ENCODE results near the gene NCF4.

Gene NCF4

GRCh38 chr22:36899498-36899897 lies 38.7 kb downstream of the NCF4 start:
- DNase-seq, result no peak

- no peak for DNase-seq
Observed at GRCh38 chr22:36900225-36900624, 39.4 kb downstream of the NCF4 start.

- no peak for DNase-seq
Observed at GRCh38 chr22:36900880-36901279, 40.1 kb downstream of the NCF4 start.

- no peak for DNase-seq
Observed at GRCh38 chr22:36901411-36902142, 40.8 kb downstream of the NCF4 start.

- DNase-seq, result no peak
Observed at GRCh38 chr22:36902143-36902926, 41.5 kb downstream of the NCF4 start.

GRCh38 chr22:36904260-36904880 lies 43.6 kb downstream of the NCF4 start:
- no peak for DNase-seq

- DNase-seq, result no peak
Observed at GRCh38 chr22:36907253-36908195, 46.7 kb downstream of the NCF4 start.

- DNase-seq, result no peak
Observed at GRCh38 chr22:36910461-36910860, 49.7 kb downstream of the NCF4 start.

- DNase-seq, result no peak
Observed at GRCh38 chr22:36911887-36912661, 51.3 kb downstream of the NCF4 start.

- DNase-seq, result no peak
Observed at GRCh38 chr22:36912694-36913426, 52.1 kb downstream of the NCF4 start.

- DNase-seq, result no peak
Observed at GRCh38 chr22:36913427-36914389, 52.9 kb downstream of the NCF4 start, which contains the start of gene CSF2RB. TSS of gene CSF2RB (plus strand) at chr22:36913628. CDS start at chr22:36922208, 8,580 bp downstream.

- no peak for DNase-seq
Observed at GRCh38 chr22:36914390-36914752, 53.6 kb downstream of the NCF4 start.

- no peak for DNase-seq
Observed at GRCh38 chr22:36916034-36916433, 55.2 kb downstream of the NCF4 start.

GRCh38 chr22:36918586-36919284 lies 57.9 kb downstream of the NCF4 start:
- DNase-seq, result no peak

- DNase-seq, result no peak
Observed at GRCh38 chr22:36921309-36922104, 60.7 kb downstream of the NCF4 start.

- DNase-seq, result no peak
Observed at GRCh38 chr22:36922105-36922608, 61.4 kb downstream of the NCF4 start.

GRCh38 chr22:36922711-36923110 lies 61.9 kb downstream of the NCF4 start:
- no peak for DNase-seq

- DNase-seq, result no peak
Observed at GRCh38 chr22:36923131-36923788, 62.5 kb downstream of the NCF4 start.

Measured in DMS79 (cell line).